H1 (cell line): ENCODE data around the gene SHCBP1. TPM values are rescaled to one million over a fixed set of nuclear protein-coding genes. Genes with fewer than 3 reads are reported as not detected.

Experiments
- CTCF ChIA-PET: fragments of 300-600 bp; sonication (Branson Sonifier 250); formaldehyde crosslinking; loops from one replicate; lab custom pipeline; 2021; ENCODE audit not compliant: partially characterized antibody; lab: Charles Lee
- POLR2A ChIA-PET: fragments of 300-600 bp; sonication (Branson Sonifier 250); formaldehyde crosslinking; loops from one replicate; lab custom pipeline; 2021; ENCODE audit warnings: inconsistent platforms; ENCODE audit not compliant: partially characterized antibody; lab: Charles Lee
- DNase-seq, 2 experiments: peaks; one replicate each; pipeline versions ENCODE4 v3.0.0 to v3.0.0-alpha.2; 2010 to 2022; ENCODE audit warnings: low spot score in 2 of 2, low read depth in 1 of 2, mixed read lengths in 1 of 2
- FAIRE-seq: peaks from 2 replicates; lab custom pipeline; 2011; peaks lifted over from hg19 to GRCh38; lab: Jason Lieb, UNC
- H2AFZ ChIP-seq: 2 replicates; pipeline ENCODE4 v1.8.1; 2012; ENCODE audit warnings: low read length, inconsistent platforms
- H2AK5ac ChIP-seq: 2 replicates; pipeline ENCODE4 v1.6.1; 2013; ENCODE audit warnings: low read depth, low read length
- H2BK120ac ChIP-seq: replicated peaks from 2 replicates; pipeline ENCODE3; 2013; ENCODE audit warnings: low read depth, low read length, inconsistent platforms
- H2BK12ac ChIP-seq: 2 replicates; pipeline ENCODE4 v1.6.1; 2013; ENCODE audit warnings: low read depth, low read length
- H2BK15ac ChIP-seq: 2 replicates; pipeline ENCODE4 v1.6.1; 2013; ENCODE audit warnings: low read length
- H2BK20ac ChIP-seq: 2 replicates; pipeline ENCODE4 v1.6.1; 2013; ENCODE audit warnings: low read length
- H2BK5ac ChIP-seq: 2 replicates; pipeline ENCODE4 v1.6.1; 2013; ENCODE audit warnings: low read depth, low read length
- H3K14ac ChIP-seq: 2 replicates; pipeline ENCODE4 v1.6.1; 2013; ENCODE audit warnings: inconsistent platforms; ENCODE audit not compliant: insufficient read length
- H3K18ac ChIP-seq: 2 replicates; pipeline ENCODE4 v1.6.1; 2013; ENCODE audit warnings: low read length; ENCODE audit errors: extremely low read depth
- H3K23ac ChIP-seq: 2 replicates; pipeline ENCODE4 v1.6.1; 2013; ENCODE audit warnings: inconsistent platforms; ENCODE audit not compliant: insufficient read length
- H3K23me2 ChIP-seq: 2 replicates; pipeline ENCODE4 v1.6.1; 2013; ENCODE audit warnings: low read depth, low read length
- H3K27ac ChIP-seq: 2 replicates; pipeline ENCODE4 v1.6.1; 2011; ENCODE audit warnings: low read depth, low read length, inconsistent platforms
- H3K27me3 ChIP-seq, 4 experiments: replicated peaks in 1 of 4; 1 replicate in 1 of 4; 2 replicates in 3 of 4; pipeline versions ENCODE4 v1.6.1 to v1.8.1; 2011 to 2013; ENCODE audit warnings: low read length in 3 of 4, mild to moderate bottlenecking in 3 of 4, inconsistent platforms in 2 of 4, mixed read lengths in 2 of 4, moderate library complexity in 1 of 4; ENCODE audit not compliant: control insufficient read depth in 3 of 4, insufficient read depth in 3 of 4; ENCODE audit errors: extremely low read depth in 1 of 4
- H3K36me3 ChIP-seq, 4 experiments: 2 replicates each; pipeline versions ENCODE4 v1.6.1 to v1.8.1; 2011 to 2013; ENCODE audit warnings: mild to moderate bottlenecking in 4 of 4, low read length in 3 of 4, moderate library complexity in 2 of 4, control low read depth in 1 of 4, inconsistent platforms in 1 of 4; ENCODE audit not compliant: insufficient read depth in 4 of 4, control insufficient read depth in 2 of 4
- H3K4ac ChIP-seq: replicated peaks from 2 replicates; pipeline ENCODE3; 2013; ENCODE audit warnings: low read length, low read depth, mixed read lengths, inconsistent platforms; ENCODE audit not compliant: insufficient read length
- H3K4me1 ChIP-seq, 4 experiments: replicated peaks in 1 of 4; 1 replicate in 1 of 4; 2 replicates in 3 of 4; pipeline versions ENCODE4 v1.6.1 to v1.8.1; 2011 to 2013; ENCODE audit warnings: low read length in 3 of 4, inconsistent platforms in 2 of 4, mixed read lengths in 1 of 4; ENCODE audit not compliant: insufficient read depth in 4 of 4, control insufficient read depth in 3 of 4
- H3K4me2 ChIP-seq, 2 experiments: 2 replicates each; pipeline versions ENCODE4 v1.6.1 to v1.8.1; 2011 to 2013; ENCODE audit warnings: low read depth in 2 of 2, low read length in 2 of 2, control low read depth in 1 of 2, inconsistent platforms in 1 of 2, mild to moderate bottlenecking in 1 of 2; ENCODE audit not compliant: insufficient read depth in 1 of 2
- H3K4me3 ChIP-seq, 4 experiments: fragments of 200-600, 300-600 bp in 1 of 4; sonication (generic), shearing (Covaris generic), sonication (Bioruptor Twin) in 1 of 4; 2 replicates each; pipeline versions ENCODE4 v1.5.1 to v1.8.1; 2011 to 2016; ENCODE audit warnings: low read length in 4 of 4, low read depth in 3 of 4, control low read depth in 2 of 4, inconsistent platforms in 2 of 4, mild to moderate bottlenecking in 2 of 4, mixed read lengths in 1 of 4, moderate library complexity in 1 of 4; ENCODE audit not compliant: insufficient read depth in 2 of 4; ENCODE audit errors: extremely low read depth in 1 of 4
- H3K56ac ChIP-seq: replicated peaks from 2 replicates; pipeline ENCODE3; 2013; ENCODE audit warnings: low read depth, mild to moderate bottlenecking, mixed read lengths, low read length, inconsistent platforms; ENCODE audit not compliant: insufficient read length
- H3K79me1 ChIP-seq: 2 replicates; pipeline ENCODE4 v1.6.1; 2013; ENCODE audit warnings: low read depth, low read length, control low read depth
- H3K79me2 ChIP-seq, 2 experiments: 2 replicates each; pipeline versions ENCODE4 v1.6.1 to v1.8.1; 2012 to 2013; ENCODE audit warnings: low read length in 2 of 2, mild to moderate bottlenecking in 2 of 2, inconsistent platforms in 1 of 2; ENCODE audit not compliant: insufficient read depth in 2 of 2, control insufficient read depth in 1 of 2
- H3K9ac ChIP-seq, 4 experiments: replicated peaks in 1 of 4; 1 replicate in 1 of 4; 2 replicates in 3 of 4; pipeline versions ENCODE4 v1.6.1 to v1.8.1; 2011 to 2013; ENCODE audit warnings: low read depth in 3 of 4, low read length in 3 of 4, control low read depth in 2 of 4, mild to moderate bottlenecking in 2 of 4, moderate library complexity in 2 of 4, inconsistent platforms in 1 of 4; ENCODE audit errors: extremely low read depth in 1 of 4
- H3K9me3 ChIP-seq, 2 experiments: 2 replicates each; pipeline versions ENCODE4 v1.6.1 to v1.8.1; 2012 to 2013; ENCODE audit warnings: mild to moderate bottlenecking in 2 of 2, moderate library complexity in 2 of 2, control low read depth in 1 of 2, inconsistent platforms in 1 of 2, low read depth in 1 of 2, low read length in 1 of 2, mixed read lengths in 1 of 2; ENCODE audit not compliant: insufficient read depth in 2 of 2
- H4K20me1 ChIP-seq, 2 experiments: replicated peaks in 1 of 2; 2 replicates each; pipeline versions ENCODE3 to v1.8.1; 2011 to 2013; ENCODE audit warnings: inconsistent platforms in 2 of 2, low read length in 2 of 2, mild to moderate bottlenecking in 1 of 2; ENCODE audit not compliant: insufficient read depth in 2 of 2, control insufficient read depth in 1 of 2
- H4K5ac ChIP-seq: 2 replicates; pipeline ENCODE4 v1.6.1; 2013; ENCODE audit warnings: low read length, low read depth, mixed read lengths, inconsistent platforms; ENCODE audit not compliant: insufficient read length
- H4K8ac ChIP-seq: 2 replicates; pipeline ENCODE4 v1.8.0; 2013; ENCODE audit warnings: mild to moderate bottlenecking, moderate library complexity, low read length, inconsistent platforms; ENCODE audit not compliant: insufficient read depth; ENCODE audit errors: extremely low read depth
- H4K91ac ChIP-seq: replicated peaks from 2 replicates; pipeline ENCODE3; 2013; ENCODE audit warnings: low read length, mixed read lengths, inconsistent platforms; ENCODE audit not compliant: insufficient read length
- CBX8 ChIP-seq: fragments of 300-800, 300-1000 bp; sonication (generic); IDR thresholded peaks from 2 replicates; pipeline ENCODE4 v1.7.1; 2016; ENCODE audit warnings: low read depth, low read length, borderline replicate concordance
- CEBPB ChIP-seq: IDR thresholded peaks from 2 replicates; pipeline ENCODE4 v1.6.1; 2012; ENCODE audit warnings: low read depth, low read length
- FOSL1 ChIP-seq: IDR thresholded peaks from 2 replicates; pipeline ENCODE4 v1.6.1; 2011; ENCODE audit warnings: mild to moderate bottlenecking, low read depth, low read length, moderate library complexity; ENCODE audit not compliant: insufficient read depth
- GABPA ChIP-seq: IDR thresholded peaks from 2 replicates; pipeline ENCODE4 v1.6.1; 2011; ENCODE audit warnings: mild to moderate bottlenecking, low read length, moderate library complexity, borderline replicate concordance; ENCODE audit not compliant: insufficient read depth
- KDM5A ChIP-seq: fragments of 200-600 bp; IDR thresholded peaks from 2 replicates; pipeline ENCODE4 v1.7.1; 2012; ENCODE audit warnings: mild to moderate bottlenecking, low read length, inconsistent platforms, mixed read lengths
- WGBS, 2 experiments: shearing (Covaris generic) in 1 of 2; methylation state at CpG; one replicate each; pipeline versions ENCODE4 v1.1.6 to v1.1.7; 2013 to 2015; ENCODE audit warnings: low lambda C conversion rate in 2 of 2, mixed read lengths in 2 of 2, inconsistent platforms in 1 of 2, low coverage in 1 of 2, missing lambda C conversion rate in 1 of 2; ENCODE audit not compliant: insufficient replicate concordance in 2 of 2, insufficient coverage in 1 of 2, insufficient read length in 1 of 2; ENCODE audit errors: extremely low coverage in 1 of 2, missing lambda C conversion rate in 1 of 2; 5-methylcytosine and 5-hydroxymethylcytosine counted together
- polyA plus RNA-seq, 7 experiments: library from polyadenylated mRNA; depleted of rRNA in 3 of 7; stranded (reverse) in 5 of 7; unstranded in 2 of 7; fragments of >200 nt in 5 of 7; fragments of 200-250 nt in 2 of 7; gene quantifications; 1 replicate in 5 of 7; 2 replicates in 1 of 7; 4 replicates in 1 of 7; pipeline versions ENCODE4 v1.2.1 to v1.2.3, GENCODE V29; 2011 to 2013; ENCODE audit warnings: missing spikeins in 2 of 7, mixed read lengths in 2 of 7
- total RNA-seq: library from RNA; stranded (reverse); fragmentation: NEBNext Ultra II Directional; extraction: Animal tissue kit (Norgen Biotek cat#: 25700); gene quantifications from 2 replicates; pipeline ENCODE4 v1.2.1, GENCODE V29; 2021

Gene SHCBP1
- total and polyA plus RNA-seq, 2 of the 8 experiments (the other 6 are each of a cell fraction or from before 2014, with no cell fraction given) = 5.7 to 14.8 TPM

DNA sequence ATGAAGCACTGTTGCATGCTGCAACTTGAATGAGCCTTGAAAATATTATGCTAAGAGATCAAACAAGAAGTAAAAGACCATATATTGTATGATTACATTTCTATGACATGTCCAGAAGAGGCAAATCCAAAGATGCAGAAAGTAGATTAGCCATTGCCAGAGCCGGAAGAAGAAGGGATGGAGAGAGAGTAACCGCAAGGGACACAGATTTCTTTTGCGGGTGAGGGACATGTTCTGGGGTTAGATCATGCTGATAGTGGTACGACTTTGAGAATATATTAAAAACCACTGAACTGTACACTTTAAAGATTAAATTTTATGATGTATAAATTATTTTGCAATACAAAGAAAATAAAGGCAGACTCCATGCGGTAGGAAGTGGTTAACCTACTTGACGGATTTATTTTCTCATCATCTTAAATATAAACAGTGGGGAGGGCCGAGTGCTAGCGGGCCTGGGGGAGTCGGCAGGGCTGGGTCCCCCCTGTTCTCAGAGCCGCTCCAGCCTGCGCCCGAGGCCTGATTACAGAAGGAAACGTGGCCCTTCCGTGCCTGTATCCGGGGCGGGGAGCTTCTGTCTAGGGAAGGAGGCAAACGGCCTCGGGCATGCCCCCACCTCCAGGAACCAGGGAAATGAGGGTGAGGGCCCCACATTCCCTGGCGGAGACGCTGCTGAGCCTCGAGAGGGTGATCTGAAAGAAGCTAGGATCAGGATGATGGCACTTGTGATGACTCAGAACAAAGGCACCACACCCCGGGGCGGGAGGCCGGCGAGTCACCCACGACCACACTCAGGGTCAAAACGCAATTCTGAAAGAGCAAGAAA, 48.0 kb downstream of the SHCBP1 start:
- Histone ChIP-seq H4K91ac (no peak overlapping the region), H3K79me2 (no peaks in the 10 kb centered on the region), H3K4me3 (no peak overlapping the region), H2AFZ (no peak overlapping the region; the same call in 1 of the 2 replicates), H3K9ac (no peak overlapping the region), H3K4ac (no peak overlapping the region), H3K4me1 (no peaks in the 10 kb centered on the region; a peak in 1 of 7 replicates), H3K56ac (no peak overlapping the region), H2BK15ac (no peak overlapping the region), H3K79me1 (no peaks in the 10 kb centered on the region), H2BK5ac (no peak overlapping the region), H2BK120ac (no peak overlapping the region), H3K27ac (no peak overlapping the region), H3K23ac (no peak overlapping the region), H3K36me3 (no peaks in the 10 kb centered on the region), H3K9me3 (no peaks in the 10 kb centered on the region), H3K23me2 (no peaks in the 10 kb centered on the region; the same call in 1 of the 2 replicates), H2BK12ac (peak overlapping the region; percentile 85; the same call in 1 of the 2 replicates), H3K18ac (no peak overlapping the region), H3K4me2 (no peak overlapping the region), H3K14ac (no peak overlapping the region), H4K5ac (no peak overlapping the region), H3K27me3 (no peaks in the 10 kb centered on the region), H2BK20ac (no peak overlapping the region), H4K20me1 (peaks cover 0 to 2% of the 10 kb centered on the region in 2 experiments), H2AK5ac (no peak overlapping the region), H4K8ac (no peak overlapping the region)
- no peak for FAIRE-seq
- POLR2A ChIA-PET = no interaction called here
- TF ChIP-seq CBX8 = no peak
- no peak for TF ChIP-seq KDM5A
- no peak for TF ChIP-seq FOSL1
- no peak for TF ChIP-seq CEBPB
- no peak for TF ChIP-seq GABPA
- DNase-seq = no peak
- CTCF ChIA-PET = interaction anchor here (0.8 kb wide), 1 partner anchor 11 kb away, joined by 3 read pairs; no protein-coding TSS in a partner anchor
- WGBS, 2 experiments = 80% methylated on average over 26 of the region's 27 CpGs; no CpG with 5 or more reads in 1 of the 2 experiments
